Uterus (tissue), 2 donors: Measurements from ENCODE around the gene KREMEN1.

ENCODE experiments used
- POLR2A ChIP-seq, 2 donors: fragments of 450-650 bp; IDR thresholded peaks; one replicate each; pipeline ENCODE4 v1.6.1; 2016; ENCODE audit warnings: antibody characterized with exemption in 2 of 2, mild to moderate bottlenecking in 1 of 2, moderate library complexity in 1 of 2
- TF ChIP-seq, protein P1 (sequence below), 4 experiments: fragments of 200-600 bp in 2 of 4; fragments of 450-650 bp in 2 of 4; sonication (generic) in 2 of 4; IDR thresholded peaks; one replicate each; pipeline ENCODE4 v1.5.1; 2016 to 2019; ENCODE audit warnings: antibody characterized with exemption in 4 of 4, mild to moderate bottlenecking in 2 of 4, moderate library complexity in 1 of 4

GRCh38 chr22:29080106-29080975 is 7.5 kb downstream of the KREMEN1 start:
- TF ChIP-seq, protein P1, sequence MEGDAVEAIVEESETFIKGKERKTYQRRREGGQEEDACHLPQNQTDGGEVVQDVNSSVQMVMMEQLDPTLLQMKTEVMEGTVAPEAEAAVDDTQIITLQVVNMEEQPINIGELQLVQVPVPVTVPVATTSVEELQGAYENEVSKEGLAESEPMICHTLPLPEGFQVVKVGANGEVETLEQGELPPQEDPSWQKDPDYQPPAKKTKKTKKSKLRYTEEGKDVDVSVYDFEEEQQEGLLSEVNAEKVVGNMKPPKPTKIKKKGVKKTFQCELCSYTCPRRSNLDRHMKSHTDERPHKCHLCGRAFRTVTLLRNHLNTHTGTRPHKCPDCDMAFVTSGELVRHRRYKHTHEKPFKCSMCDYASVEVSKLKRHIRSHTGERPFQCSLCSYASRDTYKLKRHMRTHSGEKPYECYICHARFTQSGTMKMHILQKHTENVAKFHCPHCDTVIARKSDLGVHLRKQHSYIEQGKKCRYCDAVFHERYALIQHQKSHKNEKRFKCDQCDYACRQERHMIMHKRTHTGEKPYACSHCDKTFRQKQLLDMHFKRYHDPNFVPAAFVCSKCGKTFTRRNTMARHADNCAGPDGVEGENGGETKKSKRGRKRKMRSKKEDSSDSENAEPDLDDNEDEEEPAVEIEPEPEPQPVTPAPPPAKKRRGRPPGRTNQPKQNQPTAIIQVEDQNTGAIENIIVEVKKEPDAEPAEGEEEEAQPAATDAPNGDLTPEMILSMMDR (IDR thresholded peaks at IDR 0.05): no peak
- no peak for TF ChIP-seq POLR2A (IDR thresholded peaks at IDR 0.05)
